ENCODE results near the gene GAB2.

- no peak for TF ChIP-seq CTCF (IDR thresholded peaks at IDR 0.05)
- no peak for TF ChIP-seq EP300 (IDR thresholded peaks at IDR 0.05)
Observed at GRCh38 chr11:78351193-78351592, 66.4 kb downstream of the GAB2 start.

All from stomach (tissue), 4 donors.